Measurements from ENCODE around the gene CROCC.
A peak's percentile ranks its signal among the peaks of the same experiment; 100 is the strongest.

DNA sequence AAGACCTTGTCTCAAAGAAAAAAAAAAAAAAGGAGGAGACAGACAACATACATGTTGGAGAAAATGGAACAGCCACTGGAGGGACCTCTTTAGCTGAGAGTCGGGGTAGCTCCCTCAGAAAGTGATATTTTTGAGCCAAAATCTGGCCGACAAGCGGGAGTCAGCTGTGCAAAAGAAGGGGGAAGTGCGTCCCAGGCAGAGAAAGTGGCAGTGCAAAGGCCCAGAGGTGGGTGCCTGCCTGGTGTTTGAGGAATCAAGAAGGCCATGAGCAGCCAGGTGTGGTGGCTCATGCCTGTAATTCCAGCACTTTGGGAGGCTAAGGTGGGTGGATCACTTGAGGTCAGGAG, 6.1 kb upstream of the CROCC start:
- TF ChIP-seq CTCF (IDR thresholded peaks at IDR 0.05): peak; percentile 8
- no peak for TF ChIP-seq EZH2 (IDR thresholded peaks at IDR 0.05)

Data from neural progenitor cell (in vitro differentiated cells).